Mesenchymal stem cell (in vitro differentiated cells and primary cell): ENCODE measurements around the gene GAS6.
A peak's percentile ranks its signal among the peaks of the same experiment; 100 is the strongest.
"Not testable (repeated sequence)": the region's sequence is repeated elsewhere in the genome, so short reads cannot be mapped to it uniquely, and the experiment has no call there.

Experiments used
- DNase-seq: peaks from one replicate; pipeline ENCODE4 v3.0.0-alpha.2; 2013
- H2AFZ ChIP-seq: one replicate; pipeline ENCODE4 v1.6.1; 2013; ENCODE audit warnings: low read depth, mild to moderate bottlenecking, control low read depth, inconsistent platforms, low read length, moderate library complexity
- H2AK5ac ChIP-seq: 2 replicates; pipeline ENCODE4 v1.6.1; 2013; ENCODE audit warnings: low read length, moderate library complexity, mild to moderate bottlenecking, inconsistent platforms; ENCODE audit not compliant: severe bottlenecking
- H2BK120ac ChIP-seq: one replicate; pipeline ENCODE4 v1.6.1; 2013; ENCODE audit warnings: low read depth, mild to moderate bottlenecking, inconsistent platforms, low read length, moderate library complexity
- H2BK12ac ChIP-seq, 2 experiments: one replicate each; pipeline ENCODE4 v1.6.1; 2013; ENCODE audit warnings: inconsistent platforms in 2 of 2, low read length in 2 of 2, mild to moderate bottlenecking in 2 of 2, moderate library complexity in 2 of 2, control low read depth in 1 of 2
- H2BK15ac ChIP-seq: one replicate; pipeline ENCODE4 v1.6.1; 2013; ENCODE audit warnings: mild to moderate bottlenecking, low read depth, inconsistent platforms; ENCODE audit not compliant: poor library complexity, severe bottlenecking
- H2BK5ac ChIP-seq: 2 replicates; pipeline ENCODE4 v1.6.1; 2013; ENCODE audit warnings: low read depth, mild to moderate bottlenecking, low read length, control low read depth, inconsistent platforms; ENCODE audit not compliant: poor library complexity, severe bottlenecking
- H3K14ac ChIP-seq, 2 experiments: one replicate each; pipeline ENCODE4 v1.6.1; 2013; ENCODE audit warnings: inconsistent platforms in 2 of 2, low read length in 2 of 2, control low read depth in 1 of 2, mild to moderate bottlenecking in 1 of 2, moderate library complexity in 1 of 2
- H3K18ac ChIP-seq, 2 experiments: one replicate each; pipeline ENCODE4 v1.6.1; 2013; ENCODE audit warnings: inconsistent platforms in 2 of 2, low read length in 2 of 2, control low read depth in 1 of 2, low read depth in 1 of 2, mild to moderate bottlenecking in 1 of 2
- H3K23ac ChIP-seq, 2 experiments: one replicate each; pipeline ENCODE4 v1.6.1; 2013; ENCODE audit warnings: inconsistent platforms in 2 of 2, low read length in 2 of 2, mild to moderate bottlenecking in 2 of 2, moderate library complexity in 2 of 2, control low read depth in 1 of 2
- H3K27ac ChIP-seq: 2 replicates; pipeline ENCODE4 v1.5.1; 2013; ENCODE audit warnings: mild to moderate bottlenecking, moderate library complexity, low read length, control low read depth, inconsistent platforms; ENCODE audit not compliant: poor library complexity, severe bottlenecking
- H3K27me3 ChIP-seq, 2 experiments: 2 replicates each; pipeline versions ENCODE4 v1.6.1 to v1.7.0; 2013; ENCODE audit warnings: low read length in 2 of 2, mild to moderate bottlenecking in 2 of 2, moderate library complexity in 2 of 2, control low read depth in 1 of 2, inconsistent platforms in 1 of 2; ENCODE audit not compliant: control insufficient read depth in 1 of 2, insufficient read depth in 1 of 2
- H3K36me3 ChIP-seq, 2 experiments: 2 replicates each; pipeline versions ENCODE4 v1.6.1 to v1.7.0; 2013; ENCODE audit warnings: low read length in 2 of 2, control low read depth in 1 of 2, inconsistent platforms in 1 of 2, low read depth in 1 of 2, mild to moderate bottlenecking in 1 of 2; ENCODE audit not compliant: insufficient read depth in 2 of 2, control insufficient read depth in 1 of 2
- H3K4ac ChIP-seq, 2 experiments: one replicate each; pipeline ENCODE4 v1.6.1; 2013; ENCODE audit warnings: inconsistent platforms in 2 of 2, low read length in 2 of 2, mild to moderate bottlenecking in 2 of 2, moderate library complexity in 2 of 2, control low read depth in 1 of 2, low read depth in 1 of 2
- H3K4me1 ChIP-seq: 2 replicates; pipeline ENCODE4 v1.6.1; 2013; ENCODE audit warnings: low read depth, low read length, control low read depth; ENCODE audit not compliant: control insufficient read depth, insufficient read depth
- H3K4me2 ChIP-seq: 2 replicates; pipeline ENCODE4 v1.6.1; 2013; ENCODE audit warnings: low read length, mild to moderate bottlenecking, inconsistent platforms; ENCODE audit not compliant: poor library complexity, severe bottlenecking
- H3K4me3 ChIP-seq, 2 experiments: 2 replicates each; pipeline versions ENCODE4 v1.5.1 to v1.7.0; 2013; ENCODE audit warnings: low read length in 2 of 2, mild to moderate bottlenecking in 2 of 2, control low read depth in 1 of 2, low read depth in 1 of 2; ENCODE audit not compliant: insufficient read depth in 1 of 2
- H3K79me1 ChIP-seq: replicated peaks from 2 replicates; pipeline ENCODE4 v1.6.1; 2013; ENCODE audit warnings: mild to moderate bottlenecking, control low read depth, low read length, inconsistent platforms; ENCODE audit not compliant: poor library complexity, severe bottlenecking
- H3K9ac ChIP-seq: 2 replicates; pipeline ENCODE4 v1.7.0; 2013; ENCODE audit warnings: mild to moderate bottlenecking, low read length, moderate library complexity
- H3K9me3 ChIP-seq: 2 replicates; pipeline ENCODE4 v1.7.0; 2013; ENCODE audit warnings: mild to moderate bottlenecking, low read length; ENCODE audit not compliant: control insufficient read depth
- H4K8ac ChIP-seq: one replicate; pipeline ENCODE4 v1.6.1; 2013; ENCODE audit warnings: inconsistent platforms, mild to moderate bottlenecking, low read length, moderate library complexity
- H4K91ac ChIP-seq: one replicate; pipeline ENCODE4 v1.6.1; 2013; ENCODE audit warnings: mild to moderate bottlenecking, low read length, inconsistent platforms
- WGBS: methylation state at CpG from one replicate; pipeline ENCODE4 v1.1.7; 2013; ENCODE audit warnings: mixed read lengths; 5-methylcytosine and 5-hydroxymethylcytosine counted together

Gene GAS6

GRCh38 chr13:113796211-113796963 is 67.5 kb downstream of the GAS6 start:
- no peak overlapping the region for H3K18ac ChIP-seq
- 84% methylated on average over 20 of the region's 20 CpGs for WGBS
- no peak overlapping the region for H2BK5ac ChIP-seq
- no peak overlapping the region for H3K23ac ChIP-seq
- H4K8ac ChIP-seq: no peak overlapping the region
- H3K9ac ChIP-seq: no peak overlapping the region
- peaks cover 10 to 32% of the 10 kb centered on the region in 2 experiments for H3K27me3 ChIP-seq
- H2BK15ac ChIP-seq: no peak overlapping the region
- no peak overlapping the region for H2BK12ac ChIP-seq
- DNase-seq: no peak
- H3K4ac ChIP-seq: no peak overlapping the region
- no peak overlapping the region for H3K4me2 ChIP-seq
- H4K91ac ChIP-seq: no peak overlapping the region
- H2AK5ac ChIP-seq: no peak overlapping the region
- no peak overlapping the region for H2AFZ ChIP-seq
- peak overlapping the region in 1 of 2 experiments; percentile 12 for H3K4me3 ChIP-seq
- H3K27ac ChIP-seq: no peak overlapping the region
- H3K9me3 ChIP-seq: no peaks in the 10 kb centered on the region
- H2BK120ac ChIP-seq: no peak overlapping the region
- peaks cover 0 to 5% of the 10 kb centered on the region in 2 experiments for H3K36me3 ChIP-seq
- peaks cover 2% of the 10 kb centered on the region for H3K4me1 ChIP-seq
- peak overlapping the region in 1 of 2 experiments; percentile 19 for H3K14ac ChIP-seq
- H3K79me1 ChIP-seq: no peaks in the 10 kb centered on the region

- not testable (repeated sequence) for H3K4me3 ChIP-seq, H3K79me1 ChIP-seq, H2BK5ac ChIP-seq, H3K4me2 ChIP-seq, H2BK12ac ChIP-seq, H2AFZ ChIP-seq, H3K9me3 ChIP-seq, H3K9ac ChIP-seq, H3K23ac ChIP-seq, H3K27ac ChIP-seq, H3K18ac ChIP-seq, DNase-seq, H2BK15ac ChIP-seq, H3K36me3 ChIP-seq, H3K4me1 ChIP-seq, H4K8ac ChIP-seq, H2BK120ac ChIP-seq, H2AK5ac ChIP-seq, H3K4ac ChIP-seq
- H3K27me3 ChIP-seq: peaks cover 14 to 41% of the 10 kb centered on the region in 2 experiments
- peak overlapping the region; percentile 7 for H4K91ac ChIP-seq
- 65% methylated on average over 1 of the region's 1 CpG for WGBS
- H3K14ac ChIP-seq: peak overlapping the region in 1 of 2 experiments; percentile 30
Observed at GRCh38 chr13:113795362-113795761, 68.5 kb downstream of the GAS6 start.

- Histone ChIP-seq H3K36me3 (peaks cover 0 to 5% of the 10 kb centered on the region in 2 experiments), H3K9ac (no peak overlapping the region), H3K79me1 (no peaks in the 10 kb centered on the region), H2BK5ac (no peak overlapping the region), H2BK15ac (no peak overlapping the region), H3K4me3 (no peak overlapping the region), H2AK5ac (no peak overlapping the region), H3K27ac (no peak overlapping the region), H3K23ac (no peak overlapping the region), H4K8ac (no peak overlapping the region), H3K18ac (no peak overlapping the region), H3K4ac (no peak overlapping the region), H2BK12ac (no peak overlapping the region), H2BK120ac (no peak overlapping the region), H3K9me3 (no peaks in the 10 kb centered on the region), H3K4me2 (no peak overlapping the region), H3K27me3 (peaks cover 14 to 42% of the 10 kb centered on the region in 2 experiments), H3K14ac (no peak overlapping the region), H3K4me1 (no peaks in the 10 kb centered on the region), H4K91ac (no peak overlapping the region), H2AFZ (no peak overlapping the region)
- no peak for DNase-seq
- WGBS: 88% methylated on average over 24 of the region's 24 CpGs
Observed at GRCh38 chr13:113794764-113795173, 69.1 kb downstream of the GAS6 start.

GRCh38 chr13:113794086-113794485 is 69.8 kb downstream of the GAS6 start:
- Histone ChIP-seq H4K91ac (no peak overlapping the region), H3K4me1 (no peaks in the 10 kb centered on the region), H3K23ac (no peak overlapping the region), H3K9ac (no peak overlapping the region), H3K18ac (no peak overlapping the region), H3K27ac (no peak overlapping the region), H3K9me3 (no peaks in the 10 kb centered on the region), H2BK5ac (no peak overlapping the region), H3K4ac (no peak overlapping the region), H3K4me2 (no peak overlapping the region), H3K27me3 (peaks cover 14 to 48% of the 10 kb centered on the region in 2 experiments), H4K8ac (no peak overlapping the region), H2AFZ (no peak overlapping the region), H3K4me3 (no peak overlapping the region), H2BK12ac (no peak overlapping the region), H3K36me3 (peaks cover 0 to 5% of the 10 kb centered on the region in 2 experiments), H3K14ac (no peak overlapping the region), H3K79me1 (no peaks in the 10 kb centered on the region), H2AK5ac (no peak overlapping the region), H2BK15ac (no peak overlapping the region), H2BK120ac (no peak overlapping the region)
- 92% methylated on average over 19 of the region's 23 CpGs for WGBS
- no peak for DNase-seq
